SJCRH30 (cell line): ENCODE data around the gene LDB2. TPM values are rescaled to one million over a fixed set of nuclear protein-coding genes. Genes with fewer than 3 reads are reported as not detected.

Experiments
- DNase-seq, 2 experiments: peaks; one replicate each; pipeline ENCODE4 v3.0.0-alpha.2; 2015 to 2020
- H3K27ac ChIP-seq: fragments of 250-450 bp; sonication (Bioruptor Pico); 2 replicates; pipeline ENCODE4 v1.5.1; 2020; ENCODE audit warnings: mild to moderate bottlenecking, moderate library complexity
- H3K27me3 ChIP-seq: fragments of 250-450 bp; sonication (Bioruptor Pico); 2 replicates; pipeline ENCODE4 v1.5.1; 2020; ENCODE audit warnings: mild to moderate bottlenecking, moderate library complexity
- H3K36me3 ChIP-seq: fragments of 250-450 bp; sonication (Bioruptor Pico); 2 replicates; pipeline ENCODE4 v1.5.1; 2020; ENCODE audit warnings: mild to moderate bottlenecking, moderate library complexity
- H3K4me1 ChIP-seq: fragments of 250-450 bp; sonication (Bioruptor Pico); 2 replicates; pipeline ENCODE4 v1.5.1; 2020; ENCODE audit warnings: mild to moderate bottlenecking, moderate library complexity
- H3K4me3 ChIP-seq: fragments of 250-450 bp; sonication (Bioruptor Pico); 2 replicates; pipeline ENCODE4 v1.5.1; 2020; ENCODE audit warnings: mild to moderate bottlenecking, moderate library complexity
- H3K9me3 ChIP-seq: fragments of 250-450 bp; sonication (Bioruptor Pico); replicated peaks from 2 replicates; pipeline ENCODE4 v1.5.1; 2020; ENCODE audit warnings: mild to moderate bottlenecking, moderate library complexity
- total RNA-seq: library from RNA; depleted of rRNA; stranded (reverse); fragments of >200 nt; shearing (Covaris generic); gene quantifications from 2 replicates; pipeline ENCODE4 v1.2.3, GENCODE V29; 2014

The LDB2 gene
- total RNA-seq, 1 experiment from 2014 or later = 0.51 TPM

DNA sequence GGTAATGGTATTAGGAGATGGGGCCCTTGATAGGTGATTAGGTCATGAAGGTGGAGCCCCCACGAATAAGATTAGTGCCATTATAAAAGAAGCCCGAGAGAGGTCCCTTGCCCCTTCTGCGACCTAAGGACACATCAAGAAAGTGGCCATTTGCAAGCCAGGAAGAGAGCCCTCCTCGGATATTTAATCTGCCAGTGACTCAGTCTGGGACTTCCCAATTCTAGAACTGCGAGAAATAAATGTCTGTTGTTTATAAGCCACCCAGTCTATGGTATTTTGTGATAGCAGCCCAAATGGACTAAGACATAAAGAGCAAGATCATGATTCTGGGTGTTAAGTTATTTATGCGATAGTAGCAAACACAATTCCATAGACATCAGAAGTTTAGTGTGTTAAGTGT, 192.2 kb downstream of the LDB2 start:
- H3K36me3 ChIP-seq = no peaks in the 10 kb centered on the region
- no peak overlapping the region for H3K27ac ChIP-seq
- no peaks in the 10 kb centered on the region for H3K9me3 ChIP-seq
- H3K27me3 ChIP-seq = no peaks in the 10 kb centered on the region
- no peak overlapping the region for H3K4me3 ChIP-seq
- H3K4me1 ChIP-seq = no peaks in the 10 kb centered on the region
- DNase-seq = no peak

DNA sequence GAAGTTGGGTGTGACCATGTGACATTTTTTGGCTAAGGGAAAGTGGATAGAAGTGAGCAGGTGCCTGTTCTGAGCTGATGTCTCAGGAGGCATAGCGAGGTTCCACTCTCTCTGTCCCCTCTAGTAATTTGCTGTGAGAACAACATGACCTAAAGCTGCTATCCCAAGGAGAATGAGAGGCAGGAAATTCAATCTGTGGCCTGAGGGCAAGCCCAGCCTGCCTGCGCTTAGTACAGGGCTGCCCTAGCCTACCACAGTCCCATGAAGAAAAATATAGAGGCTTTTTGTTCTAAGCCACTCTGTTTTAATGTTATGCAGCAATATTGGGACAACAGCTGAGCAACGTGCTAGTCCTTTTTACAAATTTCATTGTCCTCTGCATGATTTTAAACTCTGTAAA, 193.1 kb downstream of the LDB2 start:
- Histone ChIP-seq H3K9me3 (no peaks in the 10 kb centered on the region), H3K4me1 (no peaks in the 10 kb centered on the region), H3K27me3 (no peaks in the 10 kb centered on the region), H3K36me3 (no peaks in the 10 kb centered on the region), H3K4me3 (no peak overlapping the region), H3K27ac (no peak overlapping the region)
- peak; percentile 11 to 38 for DNase-seq

DNA sequence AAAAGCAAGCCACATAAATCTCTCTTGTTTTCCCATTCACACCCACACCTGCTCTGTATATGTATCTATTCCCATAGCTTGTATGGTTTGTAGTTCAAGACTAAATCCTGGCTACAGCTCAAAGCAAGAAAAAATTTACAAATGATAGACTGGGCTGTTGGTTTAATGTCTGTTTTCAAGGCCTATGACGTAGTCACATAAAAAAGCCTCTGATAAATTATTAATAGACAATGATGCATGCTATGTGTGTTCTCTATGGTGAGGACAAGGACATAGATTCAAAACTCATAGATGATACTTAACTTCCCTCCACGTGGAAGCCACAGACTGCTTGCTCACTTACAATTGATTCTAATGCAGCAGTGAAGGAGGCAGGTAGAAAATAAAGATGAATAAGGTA, 194.0 kb downstream of the LDB2 start:
- Histone ChIP-seq H3K9me3 (no peaks in the 10 kb centered on the region), H3K4me3 (no peak overlapping the region), H3K27ac (no peak overlapping the region), H3K4me1 (no peaks in the 10 kb centered on the region), H3K36me3 (no peaks in the 10 kb centered on the region), H3K27me3 (no peaks in the 10 kb centered on the region)
- no peak for DNase-seq

DNA sequence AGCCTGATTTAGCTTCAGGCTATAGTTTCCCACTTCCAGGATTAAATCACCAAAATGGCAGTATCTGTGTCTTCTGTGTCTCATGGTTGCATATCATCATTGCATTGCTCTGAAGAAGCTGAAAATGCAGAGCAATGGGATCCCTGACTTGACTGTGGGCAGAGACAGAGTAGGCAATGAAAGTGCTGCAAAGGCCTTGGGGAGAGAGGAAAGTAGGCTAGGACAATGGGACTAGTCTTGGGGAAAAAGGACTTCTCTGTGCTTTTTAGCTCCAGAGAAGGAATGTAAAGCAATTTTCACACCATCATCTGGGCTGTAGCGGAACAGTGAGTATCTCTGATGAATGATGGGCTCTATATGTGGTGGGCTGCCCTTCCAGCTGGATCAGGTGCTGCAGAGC, 202.5 kb downstream of the LDB2 start:
- no peaks in the 10 kb centered on the region for H3K27me3 ChIP-seq
- no peaks in the 10 kb centered on the region for H3K36me3 ChIP-seq
- no peak for DNase-seq
- no peak overlapping the region for H3K4me3 ChIP-seq
- no peak overlapping the region for H3K27ac ChIP-seq
- no peaks in the 10 kb centered on the region for H3K9me3 ChIP-seq
- no peaks in the 10 kb centered on the region for H3K4me1 ChIP-seq

DNA sequence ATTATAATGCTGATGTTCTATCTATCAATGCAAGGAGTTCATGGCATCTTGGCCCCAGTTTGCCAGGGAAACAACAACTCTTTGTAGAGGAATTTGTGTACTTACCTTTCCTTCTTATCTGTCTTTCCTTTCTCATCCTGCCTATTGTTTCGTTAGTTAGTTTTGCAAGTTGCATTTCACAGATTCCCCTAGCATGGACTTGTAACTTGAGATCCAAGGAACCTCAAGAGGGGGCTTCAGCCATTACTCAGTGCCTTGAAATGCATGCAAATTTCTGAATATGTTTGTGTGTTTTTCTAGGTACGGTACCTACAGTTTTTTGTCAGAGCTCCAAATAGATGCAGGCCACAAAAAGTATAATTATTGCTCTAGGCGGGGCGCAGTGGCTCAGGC, 203.6 kb downstream of the LDB2 start:
- no peak for DNase-seq
- no peak overlapping the region for H3K27ac ChIP-seq
- no peak overlapping the region for H3K4me3 ChIP-seq
- H3K9me3 ChIP-seq = no peaks in the 10 kb centered on the region
- no peaks in the 10 kb centered on the region for H3K4me1 ChIP-seq
- H3K27me3 ChIP-seq = no peaks in the 10 kb centered on the region
- no peaks in the 10 kb centered on the region for H3K36me3 ChIP-seq

DNA sequence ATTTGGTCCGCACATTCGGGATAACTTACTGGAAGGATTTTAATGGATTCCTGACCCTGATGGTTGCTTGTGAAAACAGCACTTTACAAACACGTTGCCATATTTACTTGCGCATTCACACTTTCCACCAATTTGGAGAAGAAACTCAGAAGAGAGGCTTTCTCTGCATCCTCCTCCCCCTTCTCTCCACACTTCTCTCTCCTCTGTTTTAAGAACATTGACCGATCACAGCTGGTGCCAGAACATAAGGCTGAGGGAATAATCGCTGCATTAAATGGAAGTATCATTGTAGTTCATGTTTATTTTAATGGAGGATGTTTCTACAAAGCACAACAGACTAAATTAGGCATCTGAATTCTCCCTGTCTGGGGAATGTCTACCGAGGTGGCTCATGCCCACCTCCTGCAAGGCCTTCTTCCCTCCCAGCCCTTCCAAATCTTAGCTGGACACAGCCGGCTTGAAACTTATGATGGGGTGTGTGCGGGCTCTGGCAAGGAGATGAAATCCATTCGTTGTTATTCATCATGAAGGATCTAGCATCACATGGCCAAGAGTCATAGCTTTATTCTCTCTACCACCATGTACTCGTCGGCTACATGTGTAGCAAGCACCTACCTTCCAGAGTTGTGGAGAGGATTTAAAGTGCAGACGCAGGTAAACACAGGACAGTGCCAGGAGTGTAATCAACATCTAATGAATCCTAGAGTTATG, 204.1 kb downstream of the LDB2 start:
- Histone ChIP-seq H3K27ac (no peak overlapping the region), H3K4me3 (no peak overlapping the region), H3K9me3 (no peaks in the 10 kb centered on the region), H3K4me1 (no peaks in the 10 kb centered on the region), H3K36me3 (no peaks in the 10 kb centered on the region), H3K27me3 (no peaks in the 10 kb centered on the region)
- no peak for DNase-seq

DNA sequence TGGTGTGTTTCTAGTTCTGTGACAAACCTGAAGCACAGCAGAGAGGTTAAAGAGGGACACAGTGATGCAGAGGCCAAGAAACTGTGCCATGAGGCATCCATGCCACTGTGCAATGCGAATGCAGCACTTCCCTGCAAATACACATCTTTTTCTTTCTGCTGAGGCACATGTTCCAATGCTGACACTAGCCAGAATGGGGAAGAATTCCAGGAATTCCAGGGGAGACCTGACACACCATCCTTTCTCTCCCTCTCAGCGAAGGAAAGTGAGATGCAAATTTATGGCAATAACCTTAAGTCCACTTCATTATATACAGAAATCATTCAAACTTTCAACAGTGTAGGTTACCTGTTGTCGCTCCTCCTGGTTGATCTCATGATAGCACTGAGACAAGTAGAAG, 204.8 kb downstream of the LDB2 start:
- Histone ChIP-seq H3K36me3 (no peaks in the 10 kb centered on the region), H3K4me3 (no peak overlapping the region), H3K27ac (no peak overlapping the region), H3K27me3 (no peaks in the 10 kb centered on the region), H3K4me1 (no peaks in the 10 kb centered on the region), H3K9me3 (no peaks in the 10 kb centered on the region)
- no peak for DNase-seq

DNA sequence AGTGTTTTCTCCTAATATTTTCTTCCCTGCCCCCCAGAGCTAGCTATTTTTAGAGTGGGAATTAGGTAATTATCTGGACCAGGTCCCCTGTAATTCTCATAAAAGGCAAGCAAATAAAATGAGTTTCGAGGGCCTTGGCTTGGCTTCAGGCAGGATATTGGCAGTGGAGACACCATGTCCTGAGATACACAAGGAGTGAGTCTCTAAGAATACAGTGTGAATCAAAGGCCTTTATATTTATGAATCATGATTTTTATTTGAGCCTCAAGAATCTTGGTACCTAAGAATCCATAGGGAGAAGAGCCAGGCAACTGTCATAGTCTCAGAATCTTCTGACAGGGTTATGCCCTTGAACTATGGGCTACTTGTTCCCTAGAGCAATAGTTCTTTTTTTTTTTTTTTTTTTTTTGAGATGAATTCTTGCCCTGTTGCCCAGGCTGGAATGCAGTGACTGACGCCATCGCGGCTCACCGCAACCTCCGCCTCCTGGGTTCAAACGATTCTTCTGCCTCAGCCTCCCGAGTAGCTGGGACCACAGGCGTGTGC, 205.4 kb downstream of the LDB2 start:
- H3K36me3 ChIP-seq = no peaks in the 10 kb centered on the region
- no peak for DNase-seq
- no peak overlapping the region for H3K27ac ChIP-seq

DNA sequence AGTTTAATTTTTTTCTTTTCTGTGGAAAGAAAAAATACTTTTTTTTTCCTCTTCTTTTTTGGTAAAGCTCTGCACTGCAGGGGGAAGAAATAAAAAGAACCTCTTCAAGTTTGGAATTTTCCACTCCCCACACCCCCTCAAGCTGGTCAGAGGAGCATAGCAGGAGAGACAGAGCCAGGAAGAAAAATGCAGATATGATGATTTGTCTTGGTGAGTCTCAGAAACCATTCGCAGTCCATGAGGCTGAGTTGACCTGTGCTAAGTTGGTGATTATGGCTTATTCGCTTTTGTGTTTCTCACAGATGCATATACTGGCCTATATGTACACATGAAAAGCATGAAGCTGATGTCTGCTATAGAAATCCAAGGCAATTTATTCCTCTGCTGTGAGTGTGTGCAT, 205.9 kb downstream of the LDB2 start:
- no peak overlapping the region for H3K27ac ChIP-seq
- no peaks in the 10 kb centered on the region for H3K4me1 ChIP-seq
- H3K9me3 ChIP-seq = no peaks in the 10 kb centered on the region
- H3K36me3 ChIP-seq = no peaks in the 10 kb centered on the region
- H3K4me3 ChIP-seq = no peak overlapping the region
- DNase-seq = no peak
- no peaks in the 10 kb centered on the region for H3K27me3 ChIP-seq

More for the DNA sequence above, 205.4 kb downstream of the LDB2 start:
- no peaks in the 10 kb centered on the region for H3K9me3 ChIP-seq
- no peaks in the 10 kb centered on the region for H3K4me1 ChIP-seq
- H3K4me3 ChIP-seq = no peak overlapping the region
- H3K27me3 ChIP-seq = no peaks in the 10 kb centered on the region

DNA sequence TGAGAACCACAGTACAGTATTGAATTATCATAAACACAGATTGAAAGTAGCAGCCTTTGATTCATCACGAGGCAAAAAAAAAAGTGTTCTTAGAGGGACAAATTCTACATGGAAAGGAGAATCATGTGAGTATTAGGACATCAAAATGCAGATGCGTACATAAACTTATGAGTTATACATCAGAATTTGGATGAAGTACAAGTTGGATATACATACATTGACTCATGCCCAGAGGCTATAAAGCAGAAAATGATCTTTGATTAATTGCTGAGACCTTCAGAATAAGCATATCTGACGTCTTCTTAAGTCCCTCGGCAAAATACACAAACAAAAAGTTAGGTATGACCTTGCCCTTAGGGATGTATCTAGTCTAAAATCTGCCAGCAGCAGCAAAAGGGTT, 206.4 kb downstream of the LDB2 start:
- Histone ChIP-seq H3K36me3 (no peaks in the 10 kb centered on the region), H3K4me1 (no peaks in the 10 kb centered on the region), H3K27ac (no peak overlapping the region), H3K4me3 (no peak overlapping the region), H3K27me3 (no peaks in the 10 kb centered on the region), H3K9me3 (no peaks in the 10 kb centered on the region)
- DNase-seq = no peak

DNA sequence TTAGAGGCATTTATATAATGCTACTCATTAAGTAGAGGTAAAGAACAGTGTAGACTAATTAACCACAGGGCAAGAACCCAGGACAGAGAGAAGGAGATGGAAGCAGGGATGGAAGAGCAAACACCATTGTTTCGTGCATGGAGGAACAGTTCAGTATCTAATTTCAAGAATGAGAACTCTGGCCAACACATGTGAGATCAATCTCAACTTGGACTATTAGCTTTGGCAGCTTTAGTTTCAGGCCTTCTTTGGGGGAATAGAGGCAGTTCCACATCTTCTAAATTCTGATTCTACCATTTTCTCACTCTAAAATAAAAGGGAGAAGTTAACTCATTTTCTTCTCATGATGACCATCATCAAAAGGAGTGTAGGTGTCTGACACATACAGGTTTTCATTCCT, 207.0 kb downstream of the LDB2 start:
- no peak overlapping the region for H3K4me3 ChIP-seq
- H3K36me3 ChIP-seq = no peaks in the 10 kb centered on the region
- no peak overlapping the region for H3K27ac ChIP-seq
- no peaks in the 10 kb centered on the region for H3K4me1 ChIP-seq
- H3K9me3 ChIP-seq = no peaks in the 10 kb centered on the region
- no peak for DNase-seq
- H3K27me3 ChIP-seq = no peaks in the 10 kb centered on the region

DNA sequence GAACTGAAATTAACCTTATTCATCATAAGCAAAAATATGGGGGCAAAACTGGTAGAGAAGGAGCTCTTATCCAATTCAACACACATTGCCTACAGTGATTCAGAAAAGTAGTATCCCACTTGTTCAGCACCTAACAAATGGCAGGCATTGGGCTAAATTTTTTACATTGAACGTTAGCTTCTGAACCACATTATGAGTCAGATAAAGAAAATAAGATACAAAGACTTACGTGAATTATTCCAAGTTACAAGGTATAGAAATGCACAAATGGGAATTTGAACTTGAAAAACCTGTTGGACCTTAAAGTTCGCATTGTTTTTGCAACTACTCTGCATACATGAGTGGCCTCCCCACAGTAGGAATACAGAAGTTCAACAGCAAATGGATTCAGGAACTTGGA, 210.6 kb downstream of the LDB2 start:
- H3K27ac ChIP-seq = no peak overlapping the region
- H3K4me1 ChIP-seq = no peaks in the 10 kb centered on the region

DNA sequence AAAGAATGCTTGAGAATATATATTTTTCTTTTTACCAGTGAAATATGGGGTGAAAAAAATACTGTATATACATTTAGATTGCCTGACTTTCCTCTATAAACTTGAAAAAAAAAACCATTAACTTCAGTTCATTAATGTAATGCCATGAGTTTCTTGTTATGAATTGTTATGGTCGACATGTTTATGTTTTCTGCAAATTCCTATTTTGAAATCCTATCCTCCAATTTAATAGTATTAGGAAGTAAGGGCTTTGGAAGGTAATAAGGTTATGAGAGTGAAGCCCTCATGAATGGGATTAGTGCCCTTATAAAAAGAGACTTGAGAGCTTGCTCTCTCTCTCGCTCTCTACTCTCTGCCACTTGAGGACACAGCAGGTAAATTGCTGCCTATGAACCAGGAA, 211.4 kb downstream of the LDB2 start:
- Histone ChIP-seq H3K27me3 (peaks cover 3% of the 10 kb centered on the region; the same call in 1 of the 2 replicates), H3K4me3 (no peak overlapping the region), H3K36me3 (no peaks in the 10 kb centered on the region), H3K27ac (no peak overlapping the region), H3K4me1 (no peaks in the 10 kb centered on the region), H3K9me3 (no peaks in the 10 kb centered on the region)
- DNase-seq = no peak

More for the DNA sequence above, 210.6 kb downstream of the LDB2 start:
- no peak for DNase-seq
- H3K36me3 ChIP-seq = no peaks in the 10 kb centered on the region
- H3K9me3 ChIP-seq = no peaks in the 10 kb centered on the region
- H3K4me3 ChIP-seq = no peak overlapping the region
- peaks cover 3% of the 10 kb centered on the region; the same call in 1 of the 2 replicates for H3K27me3 ChIP-seq

DNA sequence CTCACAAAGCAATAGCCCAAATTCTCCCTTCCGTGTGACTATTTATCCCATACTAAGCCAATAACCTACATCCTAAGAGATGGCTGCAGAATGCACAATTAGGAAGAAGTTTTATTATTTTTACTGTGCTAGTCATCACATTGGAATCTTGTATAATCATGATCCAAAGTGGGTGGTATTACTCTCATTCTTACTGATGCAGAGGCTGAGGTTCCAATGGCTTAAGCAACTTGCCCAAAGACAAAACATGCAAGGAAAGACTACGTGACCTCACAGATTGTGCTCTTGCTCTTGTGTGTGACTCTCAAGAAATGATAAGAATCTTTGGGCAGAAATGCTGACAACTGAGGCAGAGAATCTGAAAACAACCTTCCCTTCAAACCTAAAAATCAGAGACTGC, 212.2 kb downstream of the LDB2 start:
- no peak overlapping the region for H3K4me3 ChIP-seq

DNA sequence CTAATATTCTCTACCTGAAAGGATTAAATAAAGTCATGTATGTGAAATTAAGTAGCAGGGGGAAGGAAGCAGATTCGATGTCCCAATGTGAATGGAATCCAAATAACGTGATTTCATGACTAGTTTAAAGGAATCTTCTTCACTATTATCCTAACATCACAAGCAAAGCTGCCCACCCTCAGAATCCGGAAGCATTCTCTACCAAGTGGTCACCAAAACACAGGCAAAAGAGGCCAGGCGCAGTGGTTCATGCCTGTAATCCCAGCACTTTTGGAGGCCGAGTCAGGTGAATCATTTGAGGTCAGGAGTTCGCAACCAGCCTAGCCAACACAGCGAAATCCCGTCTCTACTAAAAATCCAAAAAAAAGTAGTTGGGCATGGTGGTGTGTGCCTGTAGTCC, 212.9 kb downstream of the LDB2 start:
- Histone ChIP-seq H3K9me3 (no peaks in the 10 kb centered on the region), H3K27me3 (peaks cover 3% of the 10 kb centered on the region; the same call in 1 of the 2 replicates), H3K4me1 (no peaks in the 10 kb centered on the region), H3K27ac (no peak overlapping the region), H3K36me3 (no peaks in the 10 kb centered on the region), H3K4me3 (no peak overlapping the region)
- DNase-seq = no peak

More for the DNA sequence above, 212.2 kb downstream of the LDB2 start:
- Histone ChIP-seq H3K27me3 (peaks cover 3% of the 10 kb centered on the region; the same call in 1 of the 2 replicates), H3K36me3 (no peaks in the 10 kb centered on the region), H3K27ac (no peak overlapping the region), H3K4me1 (no peaks in the 10 kb centered on the region), H3K9me3 (no peaks in the 10 kb centered on the region)
- DNase-seq = no peak

DNA sequence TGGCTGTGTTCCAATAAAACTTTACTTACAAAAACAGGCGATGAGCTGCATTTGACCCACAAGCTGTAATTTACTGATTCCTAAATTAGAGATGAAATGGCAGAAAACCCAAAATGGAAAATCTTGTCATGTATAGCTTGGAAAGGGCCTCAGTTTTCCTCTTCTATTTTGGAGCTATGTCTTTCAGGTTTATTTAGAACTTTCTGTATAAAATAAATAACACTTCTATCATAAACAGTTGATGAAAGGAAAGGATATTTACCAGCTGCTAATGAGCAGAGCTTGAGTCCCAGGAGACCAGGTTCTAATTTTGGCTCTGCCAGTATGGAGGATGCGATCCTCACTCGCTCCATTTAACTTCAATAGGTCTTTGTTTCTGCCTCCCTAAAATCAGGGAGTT, 213.5 kb downstream of the LDB2 start:
- Histone ChIP-seq H3K4me1 (no peaks in the 10 kb centered on the region), H3K27ac (no peak overlapping the region), H3K36me3 (no peaks in the 10 kb centered on the region), H3K27me3 (peaks cover 3% of the 10 kb centered on the region; the same call in 1 of the 2 replicates), H3K4me3 (no peak overlapping the region), H3K9me3 (no peaks in the 10 kb centered on the region)
- no peak for DNase-seq
